Lower lobe of right lung (tissue), 2 donors: ENCODE data around the gene ULK1. TPM values are rescaled to one million over a fixed set of nuclear protein-coding genes. Genes with fewer than 3 reads are reported as not detected.

ENCODE experiments used
- ATAC-seq, 2 donors: fragments of 200-7000 bp; cut with Tn5 transposase; one replicate each; pipeline ENCODE4 v1.9.1; 2020 to 2022; ENCODE audit warnings: mild to moderate bottlenecking in 2 of 2, moderate library complexity in 2 of 2
- DNase-seq: peaks from one replicate; pipeline ENCODE4 v3.0.0-alpha.2; 2020
- H3K27ac ChIP-seq: fragments of 200-600 bp; one replicate; pipeline ENCODE4 v1.8.0; 2022
- H3K27me3 ChIP-seq: fragments of 200-600 bp; one replicate; pipeline ENCODE4 v1.8.0; 2022; ENCODE audit warnings: low read depth
- H3K36me3 ChIP-seq: fragments of 200-600 bp; one replicate; pipeline ENCODE4 v1.8.0; 2022; ENCODE audit warnings: mild to moderate bottlenecking
- H3K4me1 ChIP-seq: fragments of 200-600 bp; one replicate; pipeline ENCODE4 v1.8.0; 2022
- H3K4me3 ChIP-seq: fragments of 200-600 bp; one replicate; pipeline ENCODE4 v1.8.0; 2022; ENCODE audit warnings: mild to moderate bottlenecking
- H3K9me3 ChIP-seq: fragments of 200-600 bp; one replicate; pipeline ENCODE4 v1.8.0; 2022
- intact Hi-C: fragments of 100-400 bp; cut with DNase I; formaldehyde crosslinking; loops from one replicate; pipeline ENCODE4 v1.11.0; 2022
- total RNA-seq: library from RNA; stranded (reverse); fragmentation: NEBNext Ultra II Directional; extraction: Animal tissue kit (Norgen Biotek cat#: 25700); gene quantifications from one replicate; pipeline ENCODE4 v1.2.1, GENCODE V29; 2021
- TF ChIP-seq, protein P1 (sequence below): fragments of 200-600 bp; IDR thresholded peaks from one replicate; pipeline ENCODE4 v1.8.0; 2022; ENCODE audit warnings: antibody characterized with exemption, mild to moderate bottlenecking
- donor health status: DM: no; HTN: yes; CAD: no; lungs with severe emphysema.

The ULK1 gene
- total RNA-seq, 1 donor from 2014 or later = 32.2 TPM

DNA sequence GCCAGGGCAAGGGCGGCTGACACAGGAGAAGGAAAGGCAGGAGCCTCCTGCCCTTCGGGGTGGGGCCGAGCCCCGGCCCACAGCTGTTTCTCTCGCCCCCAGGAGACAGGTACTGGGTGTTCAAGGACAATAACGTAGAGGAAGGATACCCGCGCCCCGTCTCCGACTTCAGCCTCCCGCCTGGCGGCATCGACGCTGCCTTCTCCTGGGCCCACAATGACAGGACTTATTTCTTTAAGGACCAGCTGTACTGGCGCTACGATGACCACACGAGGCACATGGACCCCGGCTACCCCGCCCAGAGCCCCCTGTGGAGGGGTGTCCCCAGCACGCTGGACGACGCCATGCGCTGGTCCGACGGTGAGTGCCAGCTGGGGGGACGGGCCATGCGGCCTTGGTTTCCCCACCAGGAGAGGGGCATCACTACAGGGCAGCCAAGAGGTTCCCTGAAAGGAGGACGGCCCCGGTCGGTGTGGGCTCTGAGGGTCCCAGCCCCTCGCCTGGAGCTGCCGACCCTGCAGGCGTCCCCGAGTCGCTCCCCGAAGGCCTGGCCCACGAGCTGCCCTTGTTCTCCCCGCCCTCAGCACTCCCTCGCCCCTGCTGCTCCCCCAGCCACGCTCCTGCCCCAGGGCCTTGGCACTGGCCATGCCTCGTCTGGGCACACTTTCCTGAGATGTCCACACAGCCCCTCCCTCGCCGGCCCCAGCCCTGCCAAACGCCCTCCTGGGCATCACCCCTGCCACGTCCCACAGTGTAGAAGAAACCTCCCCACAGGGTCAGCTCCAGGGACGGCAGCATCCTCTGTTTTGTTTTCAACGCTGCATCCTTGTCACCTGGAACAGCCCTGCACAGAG lies 44.5 kb upstream of the ULK1 start:
- Histone ChIP-seq H3K27ac (no peak overlapping the region), H3K4me3 (no peak overlapping the region), H3K36me3 (no peaks in the 10 kb centered on the region), H3K27me3 (peaks cover 22% of the 10 kb centered on the region), H3K9me3 (no peaks in the 10 kb centered on the region), H3K4me1 (no peaks in the 10 kb centered on the region)
- ATAC-seq (no peak), DNase-seq (no peak)
- TF ChIP-seq, protein P1, sequence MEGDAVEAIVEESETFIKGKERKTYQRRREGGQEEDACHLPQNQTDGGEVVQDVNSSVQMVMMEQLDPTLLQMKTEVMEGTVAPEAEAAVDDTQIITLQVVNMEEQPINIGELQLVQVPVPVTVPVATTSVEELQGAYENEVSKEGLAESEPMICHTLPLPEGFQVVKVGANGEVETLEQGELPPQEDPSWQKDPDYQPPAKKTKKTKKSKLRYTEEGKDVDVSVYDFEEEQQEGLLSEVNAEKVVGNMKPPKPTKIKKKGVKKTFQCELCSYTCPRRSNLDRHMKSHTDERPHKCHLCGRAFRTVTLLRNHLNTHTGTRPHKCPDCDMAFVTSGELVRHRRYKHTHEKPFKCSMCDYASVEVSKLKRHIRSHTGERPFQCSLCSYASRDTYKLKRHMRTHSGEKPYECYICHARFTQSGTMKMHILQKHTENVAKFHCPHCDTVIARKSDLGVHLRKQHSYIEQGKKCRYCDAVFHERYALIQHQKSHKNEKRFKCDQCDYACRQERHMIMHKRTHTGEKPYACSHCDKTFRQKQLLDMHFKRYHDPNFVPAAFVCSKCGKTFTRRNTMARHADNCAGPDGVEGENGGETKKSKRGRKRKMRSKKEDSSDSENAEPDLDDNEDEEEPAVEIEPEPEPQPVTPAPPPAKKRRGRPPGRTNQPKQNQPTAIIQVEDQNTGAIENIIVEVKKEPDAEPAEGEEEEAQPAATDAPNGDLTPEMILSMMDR = no peak
- intact Hi-C loops = no loop called here

DNA sequence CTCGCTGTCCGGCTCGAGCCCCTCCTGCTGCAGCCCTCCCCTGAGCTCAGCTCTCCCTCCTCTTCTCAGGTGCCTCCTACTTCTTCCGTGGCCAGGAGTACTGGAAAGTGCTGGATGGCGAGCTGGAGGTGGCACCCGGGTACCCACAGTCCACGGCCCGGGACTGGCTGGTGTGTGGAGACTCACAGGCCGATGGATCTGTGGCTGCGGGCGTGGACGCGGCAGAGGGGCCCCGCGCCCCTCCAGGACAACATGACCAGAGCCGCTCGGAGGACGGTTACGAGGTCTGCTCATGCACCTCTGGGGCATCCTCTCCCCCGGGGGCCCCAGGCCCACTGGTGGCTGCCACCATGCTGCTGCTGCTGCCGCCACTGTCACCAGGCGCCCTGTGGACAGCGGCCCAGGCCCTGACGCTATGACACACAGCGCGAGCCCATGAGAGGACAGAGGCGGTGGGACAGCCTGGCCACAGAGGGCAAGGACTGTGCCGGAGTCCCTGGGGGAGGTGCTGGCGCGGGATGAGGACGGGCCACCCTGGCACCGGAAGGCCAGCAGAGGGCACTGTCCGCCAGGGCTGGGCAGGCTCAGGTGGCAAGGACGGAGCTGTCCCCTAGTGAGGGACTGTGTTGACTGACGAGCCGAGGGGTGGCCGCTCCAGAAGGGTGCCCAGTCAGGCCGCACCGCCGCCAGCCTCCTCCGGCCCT lies 43.4 kb upstream of the ULK1 start:
- DNase-seq = no peak
- Histone ChIP-seq H3K4me1 (no peaks in the 10 kb centered on the region), H3K27ac (no peak overlapping the region), H3K9me3 (no peaks in the 10 kb centered on the region), H3K36me3 (no peaks in the 10 kb centered on the region), H3K27me3 (peaks cover 32% of the 10 kb centered on the region), H3K4me3 (no peak overlapping the region)
- intact Hi-C loops = no loop called here
- TF ChIP-seq, protein P1 = no peak
- no peak for ATAC-seq

DNA sequence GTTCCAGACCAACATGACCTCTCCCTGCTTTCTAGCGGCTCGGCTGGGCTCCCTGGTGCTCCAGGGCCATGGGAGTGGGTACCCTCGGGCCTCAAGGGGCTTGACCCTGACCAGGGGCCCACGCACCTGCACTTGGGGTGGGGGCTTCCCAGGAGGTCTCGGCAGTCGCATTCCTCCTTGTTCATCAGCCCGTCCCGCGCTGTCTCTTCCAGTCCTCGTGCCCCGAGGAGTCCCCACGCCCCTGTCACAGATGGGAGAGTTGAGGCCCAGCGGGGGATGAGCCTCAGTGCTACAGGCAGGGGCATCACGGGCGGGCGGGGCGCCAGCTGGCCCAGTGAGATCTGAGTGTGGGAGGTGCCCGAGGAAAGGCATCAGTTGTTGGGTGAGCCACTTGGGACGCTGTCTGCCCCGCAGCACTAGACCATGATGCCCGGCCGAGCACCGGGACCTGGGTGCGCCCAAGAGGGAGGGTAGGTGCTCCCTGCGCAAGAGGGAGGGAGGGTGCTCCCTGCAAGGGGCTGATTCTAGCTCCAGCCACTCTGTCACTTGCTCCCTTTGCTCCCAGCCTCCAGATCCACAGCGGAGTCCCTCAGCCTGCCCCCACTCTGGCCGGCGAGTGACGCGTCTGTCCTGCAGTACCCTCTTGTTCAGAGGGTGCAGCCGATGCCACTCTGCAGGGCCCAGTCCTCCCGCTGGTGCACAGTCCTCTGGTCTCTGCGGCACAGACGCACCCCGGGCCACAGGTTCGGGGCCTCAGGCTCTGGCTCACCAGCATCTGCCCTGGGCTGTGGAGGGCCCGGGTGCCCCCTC lies 42.5 kb upstream of the ULK1 start:
- TF ChIP-seq, protein P1 = no peak
- peaks cover 33% of the 10 kb centered on the region for H3K27me3 ChIP-seq
- intact Hi-C loops = no loop called here
- DNase-seq (no peak), ATAC-seq (no peak)
- no peak overlapping the region for H3K27ac ChIP-seq
- no peaks in the 10 kb centered on the region for H3K9me3 ChIP-seq
- no peaks in the 10 kb centered on the region for H3K4me1 ChIP-seq
- no peaks in the 10 kb centered on the region for H3K36me3 ChIP-seq
- no peak overlapping the region for H3K4me3 ChIP-seq

DNA sequence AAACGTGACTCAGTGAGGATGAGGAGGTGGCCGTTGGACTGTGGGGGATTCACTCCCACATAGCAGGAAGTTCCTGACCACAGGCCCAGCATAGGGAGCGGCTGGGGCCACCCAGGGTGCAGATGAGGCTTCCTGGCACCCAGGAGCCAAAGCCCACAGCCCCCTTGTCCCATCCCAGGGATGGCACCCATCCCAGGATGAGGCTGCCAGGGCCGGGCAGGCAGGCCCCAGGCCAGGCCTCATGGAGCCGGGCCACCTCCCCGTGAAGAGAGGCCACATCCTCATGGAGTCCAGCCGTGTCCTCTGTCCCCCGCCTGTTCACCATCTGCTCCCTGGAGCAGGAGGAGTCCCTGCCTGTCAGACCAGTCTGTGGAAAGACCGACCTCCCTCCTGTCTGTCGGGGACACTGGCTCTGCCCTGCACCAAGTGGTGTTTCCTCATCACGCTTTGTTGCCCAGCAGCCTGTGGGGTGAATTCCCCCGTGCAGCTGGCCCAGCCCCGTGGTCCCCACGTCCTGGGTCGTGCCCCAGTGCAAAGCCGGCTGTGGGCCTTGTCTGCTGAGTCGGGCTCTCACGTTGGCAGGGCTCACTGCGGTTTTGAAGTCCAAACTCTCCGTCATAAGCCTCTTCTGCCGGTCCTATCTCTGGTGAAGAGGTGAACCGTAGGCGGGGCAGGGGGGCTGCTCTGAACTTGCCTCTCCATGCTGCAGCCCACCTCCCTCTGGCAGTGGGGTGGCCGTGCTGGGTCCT lies 41.7 kb upstream of the ULK1 start:
- no peaks in the 10 kb centered on the region for H3K4me1 ChIP-seq
- intact Hi-C loops = no loop called here
- no peak overlapping the region for H3K27ac ChIP-seq
- DNase-seq = no peak
- TF ChIP-seq, protein P1 = no peak
- peaks cover 33% of the 10 kb centered on the region for H3K27me3 ChIP-seq
- ATAC-seq = no peak
- H3K4me3 ChIP-seq = no peak overlapping the region
- no peaks in the 10 kb centered on the region for H3K36me3 ChIP-seq
- no peaks in the 10 kb centered on the region for H3K9me3 ChIP-seq
